SK-N-SH (cell line): ENCODE measurements around the gene MAML3. TPM values are rescaled to one million over a fixed set of nuclear protein-coding genes. Genes with fewer than 3 reads are reported as not detected.

Source experiments
- CTCF ChIA-PET: fragments of 300-600, 350-600 bp; formaldehyde crosslinking; extraction: SDS; loops from one replicate; lab custom pipeline; 2021; lab: Yijun Ruan, JAX
- POLR2A ChIA-PET: fragments of 350-600 bp; sonication (Branson Sonifier 250); formaldehyde crosslinking; extraction: SDS; loops from one replicate; lab custom pipeline; 2020; ENCODE audit warnings: antibody characterized with exemption, inconsistent platforms; lab: Yijun Ruan, JAX
- DNase-seq: peaks from one replicate; pipeline ENCODE4 v3.0.0; 2012
- H2AFZ ChIP-seq: fragments of 200-600 bp; sonication (generic); 2 replicates; pipeline ENCODE4 v1.8.1; 2016; ENCODE audit warnings: antibody characterized with exemption, mild to moderate bottlenecking, low read depth
- H3F3A ChIP-seq: fragments of 200-600 bp; sonication (generic); replicated peaks from 2 replicates; pipeline ENCODE3; 2016; ENCODE audit warnings: antibody characterized with exemption, mild to moderate bottlenecking; ENCODE audit not compliant: insufficient read depth
- H3K27ac ChIP-seq, 2 experiments: fragments of 200-500 bp in 1 of 2; fragments of 200-600 bp in 1 of 2; sonication (Bioruptor generic) in 1 of 2; sonication (generic), shearing (Covaris generic) in 1 of 2; 2 replicates each; pipeline versions ENCODE4 v1.5.1 to v1.6.1; 2014 to 2016; ENCODE audit warnings: low read depth in 2 of 2, inconsistent platforms in 1 of 2, low read length in 1 of 2, mild to moderate bottlenecking in 1 of 2, mixed read lengths in 1 of 2
- H3K27me3 ChIP-seq: fragments of 200-600 bp; sonication (generic), shearing (Covaris generic); 2 replicates; pipeline ENCODE4 v1.6.1; 2016; ENCODE audit warnings: mixed run types; ENCODE audit not compliant: insufficient read depth
- H3K36me3 ChIP-seq, 2 experiments: fragments of 200-500 bp in 1 of 2; fragments of 200-600 bp in 1 of 2; sonication (Bioruptor generic) in 1 of 2; sonication (generic) in 1 of 2; replicated peaks in 1 of 2; 2 replicates each; pipeline versions ENCODE3 to v1.5.1; 2014 to 2016; ENCODE audit warnings: low read length in 1 of 2, mild to moderate bottlenecking in 1 of 2; ENCODE audit not compliant: insufficient read depth in 2 of 2, control insufficient read depth in 1 of 2
- H3K4me1 ChIP-seq, 2 experiments: fragments of 200-500 bp in 1 of 2; fragments of 200-600 bp in 1 of 2; sonication (Bioruptor generic) in 1 of 2; sonication (generic), shearing (Covaris generic) in 1 of 2; 2 replicates each; pipeline versions ENCODE4 v1.5.1 to v1.6.1; 2014 to 2016; ENCODE audit warnings: low read depth in 1 of 2, low read length in 1 of 2, mixed run types in 1 of 2; ENCODE audit not compliant: insufficient read depth in 2 of 2, control insufficient read depth in 1 of 2
- H3K4me2 ChIP-seq: fragments of 200-600 bp; sonication (generic), shearing (Covaris generic); 2 replicates; pipeline ENCODE4 v1.6.1; 2017; ENCODE audit warnings: mixed run types
- H3K4me3 ChIP-seq, 2 experiments: fragments of 200-500 bp in 1 of 2; fragments of 200-600 bp in 1 of 2; sonication (Bioruptor generic) in 1 of 2; sonication (generic), shearing (Covaris generic) in 1 of 2; 2 replicates each; pipeline versions ENCODE4 v1.5.1 to v1.8.1; 2014 to 2016; ENCODE audit warnings: low read depth in 2 of 2, inconsistent platforms in 1 of 2, low read length in 1 of 2, mild to moderate bottlenecking in 1 of 2, mixed read lengths in 1 of 2, moderate library complexity in 1 of 2
- H3K79me2 ChIP-seq: fragments of 200-600 bp; sonication (generic); 2 replicates; pipeline ENCODE4 v1.8.1; 2017; ENCODE audit warnings: mild to moderate bottlenecking; ENCODE audit not compliant: insufficient read depth
- H3K9ac ChIP-seq: fragments of 200-600 bp; sonication (generic); 2 replicates; pipeline ENCODE4 v1.6.1; 2017; ENCODE audit warnings: mixed run types
- H3K9me2 ChIP-seq: fragments of 200-600 bp; sonication (generic); 2 replicates; pipeline ENCODE4 v1.6.1; 2017; ENCODE audit warnings: mixed run types
- H3K9me3 ChIP-seq: fragments of 200-600 bp; sonication (generic); 2 replicates; pipeline ENCODE4 v1.6.1; 2017; ENCODE audit warnings: mixed run types, mild to moderate bottlenecking, moderate library complexity
- H4K20me1 ChIP-seq: fragments of 200-600 bp; sonication (generic); 2 replicates; pipeline ENCODE4 v1.6.1; 2017; ENCODE audit warnings: mild to moderate bottlenecking, mixed run types; ENCODE audit not compliant: insufficient read depth
- CTCF ChIP-seq: fragments of 200-600 bp; sonication (generic); IDR thresholded peaks from 2 replicates; pipeline ENCODE4 v1.6.1; 2017; ENCODE audit warnings: antibody characterized with exemption, mild to moderate bottlenecking, moderate library complexity
- EP300 ChIP-seq, 2 experiments: IDR thresholded peaks; 2 replicates each; pipeline versions ENCODE4 v1.4.0 to v1.6.1; 2012; ENCODE audit warnings: borderline replicate concordance in 1 of 2, low read depth in 1 of 2, low read length in 1 of 2
- EZH2phosphoT487 ChIP-seq: fragments of 200-600 bp; sonication (generic); IDR thresholded peaks from 2 replicates; pipeline ENCODE4 v1.6.1; 2017; ENCODE audit warnings: low read depth, mixed run types, mild to moderate bottlenecking, antibody characterized with exemption, moderate library complexity, borderline replicate concordance
- GABPA ChIP-seq: IDR thresholded peaks from 2 replicates; pipeline ENCODE4 v1.4.0; 2012; ENCODE audit warnings: low read depth, mild to moderate bottlenecking
- GATA2 ChIP-seq: sonication (generic); formaldehyde crosslinking; IDR thresholded peaks from 2 replicates; pipeline ENCODE4 v1.5.0; 2020; ENCODE audit warnings: mild to moderate bottlenecking, missing genetic modification reagents
- IRF3 ChIP-seq: fragments of 150-350 bp; IDR thresholded peaks from 2 replicates; pipeline ENCODE4 v1.6.1; 2016; ENCODE audit warnings: mild to moderate bottlenecking, low read depth, low read length
- MXI1 ChIP-seq: IDR thresholded peaks from 2 replicates; pipeline ENCODE4 v1.6.1; 2012; ENCODE audit warnings: mild to moderate bottlenecking, low read depth, low read length, improper control_type of control experiment
- NFIC ChIP-seq: IDR thresholded peaks from 2 replicates; pipeline ENCODE4 v1.4.0; 2012; ENCODE audit warnings: borderline replicate concordance
- PBX3 ChIP-seq: IDR thresholded peaks from 2 replicates; pipeline ENCODE4; 2012
- POLR2AphosphoS5 ChIP-seq: IDR thresholded peaks from 2 replicates; pipeline ENCODE4 v1.6.1; 2012; ENCODE audit warnings: low read depth, low read length
- REST ChIP-seq: IDR thresholded peaks from 2 replicates; pipeline ENCODE4 v1.6.1; 2012; ENCODE audit warnings: mild to moderate bottlenecking, low read depth, low read length, moderate library complexity
- RFX5 ChIP-seq: IDR thresholded peaks from 2 replicates; pipeline ENCODE4 v1.6.1; 2012; ENCODE audit warnings: mild to moderate bottlenecking, improper control_type of control experiment, low read length
- RXRA ChIP-seq: IDR thresholded peaks from 2 replicates; pipeline ENCODE4 v1.4.0; 2012; ENCODE audit warnings: low read depth, mild to moderate bottlenecking, borderline replicate concordance
- SIN3A ChIP-seq: IDR thresholded peaks from 2 replicates; pipeline ENCODE4 v1.6.1; 2012; ENCODE audit warnings: low read depth, mild to moderate bottlenecking, low read length, moderate library complexity, borderline replicate concordance
- SMC3 ChIP-seq: IDR thresholded peaks from 2 replicates; pipeline ENCODE4 v1.6.1; 2012; ENCODE audit warnings: low read depth, low read length, improper control_type of control experiment
- TCF12 ChIP-seq: IDR thresholded peaks from 2 replicates; pipeline ENCODE4 v1.4.0; 2012
- YY1 ChIP-seq: IDR thresholded peaks from 2 replicates; pipeline ENCODE4 v1.4.0; 2012; ENCODE audit warnings: low read depth, mild to moderate bottlenecking
- WGBS: methylation state at CpG from one replicate; pipeline ENCODE4 v1.1.6; 2017; ENCODE audit warnings: low lambda C conversion rate; 5-methylcytosine and 5-hydroxymethylcytosine counted together
- polyA plus RNA-seq, 3 experiments: library from polyadenylated mRNA; depleted of rRNA; stranded (reverse); fragments of >200 nt; gene quantifications; 2 replicates each; pipeline ENCODE4 v1.2.3, GENCODE V29; 2012

Gene MAML3
- polyA plus RNA-seq, 1 of the 3 experiments (the other 2 are of a cell fraction): 5.3 TPM

GRCh38 chr4:140156529-140157171 lies 2.7 kb upstream of the MAML3 start:
- H3F3A ChIP-seq: peaks cover 17% of the 10 kb centered on the region
- no peak overlapping the region for H3K9ac ChIP-seq
- no peak for DNase-seq
- no peaks in the 10 kb centered on the region for H3K27me3 ChIP-seq
- 0 out of 2 replicates have a peak, but pooled peaks cover 4% of the 10 kb centered on the region for H3K79me2 ChIP-seq
- ChIA-PET CTCF (interaction anchor here (0.9 to 7.8 kb wide), 4 partner anchors 11 to 169 kb away, joined by 3 to 91 read pairs (median 5); no protein-coding TSS in a partner anchor), POLR2A (interaction anchor here (1.7 kb wide), 1 partner anchor 81 kb away, joined by 6 read pairs; no protein-coding TSS in a partner anchor)
- H3K36me3 ChIP-seq: no peaks in the 10 kb centered on the region
- H3K9me2 ChIP-seq: no peaks in the 10 kb centered on the region
- no peak overlapping the region for H3K4me3 ChIP-seq
- H2AFZ ChIP-seq: no peak overlapping the region
- no peaks in the 10 kb centered on the region for H4K20me1 ChIP-seq
- no peaks in the 10 kb centered on the region for H3K9me3 ChIP-seq
- peaks cover 0 to 8% of the 10 kb centered on the region in 2 experiments; a peak in 2 of 4 replicates for H3K4me1 ChIP-seq
- 0 out of 4 replicates have a peak overlapping the region, but pooled peaks of 1 of the 2 experiments have one; percentile 16 for H3K27ac ChIP-seq
- no peak overlapping the region for H3K4me2 ChIP-seq
- TF ChIP-seq GATA2 (no peak), SIN3A (no peak), GABPA (no peak), EP300 (IDR thresholded peaks at IDR 0.05; ENCODE audit: borderline replicate concordance in 1 of 2, low read depth in 1 of 2, low read length in 1 of 2) (no peak), SMC3 (no peak), MXI1 (no peak), YY1 (no peak), RFX5 (no peak), PBX3 (no peak), IRF3 (no peak)
- WGBS: 84% methylated on average over 4 of the region's 4 CpGs

GRCh38 chr4:140154572-140154891 lies 548 bp upstream of the MAML3 start:
- POLR2A ChIA-PET: interaction anchor here (1.0 to 5.4 kb wide), 10 partner anchors 31 to 421 kb away, joined by 3 to 80 read pairs (median 8); no protein-coding TSS in a partner anchor
- no peaks in the 10 kb centered on the region for H3K36me3 ChIP-seq
- 0 out of 2 replicates have a peak, but pooled peaks cover 5% of the 10 kb centered on the region for H3K79me2 ChIP-seq
- peak overlapping the region; percentile 71 for H2AFZ ChIP-seq
- DNase-seq: no peak
- H4K20me1 ChIP-seq: no peaks in the 10 kb centered on the region
- peaks cover 28% of the 10 kb centered on the region for H3F3A ChIP-seq
- H3K27ac ChIP-seq: peak overlapping the region; percentile 98 to 99; a peak in 3 of 4 replicates
- no peaks in the 10 kb centered on the region for H3K27me3 ChIP-seq
- H3K9me3 ChIP-seq: no peaks in the 10 kb centered on the region
- peaks cover 0 to 12% of the 10 kb centered on the region in 2 experiments; a peak in 2 of 4 replicates for H3K4me1 ChIP-seq
- peak overlapping the region; percentile 93; the same call in 1 of the 2 replicates for H3K9ac ChIP-seq
- peak overlapping the region; percentile 94 to 97 for H3K4me3 ChIP-seq
- H3K4me2 ChIP-seq: peak overlapping the region; percentile 92
- 79% methylated on average over 3 of the region's 3 CpGs for WGBS
- no peaks in the 10 kb centered on the region for H3K9me2 ChIP-seq
- CTCF ChIA-PET: interaction anchor here (1.0 to 7.8 kb wide), 7 partner anchors 84 to 498 kb away, joined by 3 to 91 read pairs (median 6); no protein-coding TSS in a partner anchor
- TF ChIP-seq EZH2phosphoT487 (no peak), POLR2AphosphoS5 (no peak), SMC3 (no peak), YY1 (no peak), RXRA (no peak), TCF12 (no peak), CTCF (no peak), EP300 (IDR thresholded peaks at IDR 0.05; ENCODE audit: borderline replicate concordance in 1 of 2, low read depth in 1 of 2, low read length in 1 of 2) (no peak), REST (no peak), NFIC (no peak)
